Fibroblast of villous mesenchyme (primary cell): Measurements from ENCODE around the gene TMEM54. TPM values are rescaled to one million over a fixed set of nuclear protein-coding genes. Genes with fewer than 3 reads are reported as not detected.
A peak's percentile ranks its signal among the peaks of the same experiment; 100 is the strongest.

Experiments
- DNase-seq: peaks from one replicate; pipeline ENCODE4 v3.0.0-alpha.2; 2010; ENCODE audit warnings: low read depth
- H3K4me3 ChIP-seq: 2 replicates; pipeline ENCODE4 v1.5.1; 2011; ENCODE audit warnings: low read depth, mild to moderate bottlenecking, low read length
- CTCF ChIP-seq: IDR thresholded peaks from 2 replicates; pipeline ENCODE4 v1.5.1; 2012; ENCODE audit warnings: low read depth, mild to moderate bottlenecking, low read length; ENCODE audit not compliant: insufficient read depth
- total RNA-seq: library from RNA; depleted of rRNA; stranded (reverse); fragments of >200 nt; gene quantifications from 2 replicates; pipeline ENCODE4 v1.2.3, GENCODE V29; 2012

TMEM54 gene
- total RNA-seq, 1 donor: 9.9 TPM

GRCh38 chr1:32944180-32944579 is 43.0 kb upstream of the TMEM54 start:
- no peak for TF ChIP-seq CTCF
- DNase-seq: no peak
- no peak overlapping the region for H3K4me3 ChIP-seq

- TF ChIP-seq CTCF: no peak
- DNase-seq: peak; percentile 98
- no peak overlapping the region for H3K4me3 ChIP-seq
These were observed 38.6 kb upstream of the TMEM54 start for GRCh38 chr1:32939655-32940371.

- DNase-seq: no peak
- no peak overlapping the region for H3K4me3 ChIP-seq
- no peak for TF ChIP-seq CTCF
These were observed 35.9 kb upstream of the TMEM54 start for GRCh38 chr1:32937061-32937460.

- TF ChIP-seq CTCF: no peak
- no peak for DNase-seq
- H3K4me3 ChIP-seq: no peak overlapping the region
These were observed 33.3 kb upstream of the TMEM54 start for GRCh38 chr1:32934535-32934934.

GRCh38 chr1:32933742-32934322 is 32.6 kb upstream of the TMEM54 start:
- TF ChIP-seq CTCF: no peak
- DNase-seq: peak; percentile 75
- H3K4me3 ChIP-seq: no peak overlapping the region

- H3K4me3 ChIP-seq: no peak overlapping the region
These were observed 30.6 kb upstream of the TMEM54 start for GRCh38 chr1:32931760-32932159.

More at GRCh38 chr1:32931760-32932159, 30.6 kb upstream of the TMEM54 start:
- no peak for TF ChIP-seq CTCF
- DNase-seq: no peak
